ENCODE data around the gene PYGM. TPM values are rescaled to one million over a fixed set of nuclear protein-coding genes. Genes with fewer than 3 reads are reported as not detected.

PYGM gene
- total RNA-seq, 6 donors from 2014 or later = 1.0 to 3.7 (median 1.5) TPM

DNA sequence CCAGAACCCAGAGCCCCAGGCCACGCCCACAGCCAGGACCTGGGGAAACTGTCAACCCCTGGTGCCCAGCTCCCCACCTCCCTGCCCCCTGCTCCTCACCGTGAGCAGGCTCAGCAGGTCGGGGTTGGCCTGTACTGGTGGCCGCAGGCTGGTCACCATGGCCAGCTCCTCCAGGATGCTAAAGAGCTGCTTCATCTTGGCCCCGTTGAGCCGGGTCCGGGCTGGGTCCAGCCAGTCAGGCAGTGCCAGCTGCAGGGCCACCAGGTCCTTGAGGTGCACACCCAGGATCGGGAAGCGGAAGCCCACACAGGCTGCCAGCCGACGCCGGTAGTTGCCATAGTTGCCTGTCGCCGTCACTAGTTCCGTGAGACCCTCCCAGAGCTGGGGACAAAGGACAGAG lies 23.1 kb downstream of the PYGM start:
- H3K4me3 ChIP-seq = no peak overlapping the region

DNA sequence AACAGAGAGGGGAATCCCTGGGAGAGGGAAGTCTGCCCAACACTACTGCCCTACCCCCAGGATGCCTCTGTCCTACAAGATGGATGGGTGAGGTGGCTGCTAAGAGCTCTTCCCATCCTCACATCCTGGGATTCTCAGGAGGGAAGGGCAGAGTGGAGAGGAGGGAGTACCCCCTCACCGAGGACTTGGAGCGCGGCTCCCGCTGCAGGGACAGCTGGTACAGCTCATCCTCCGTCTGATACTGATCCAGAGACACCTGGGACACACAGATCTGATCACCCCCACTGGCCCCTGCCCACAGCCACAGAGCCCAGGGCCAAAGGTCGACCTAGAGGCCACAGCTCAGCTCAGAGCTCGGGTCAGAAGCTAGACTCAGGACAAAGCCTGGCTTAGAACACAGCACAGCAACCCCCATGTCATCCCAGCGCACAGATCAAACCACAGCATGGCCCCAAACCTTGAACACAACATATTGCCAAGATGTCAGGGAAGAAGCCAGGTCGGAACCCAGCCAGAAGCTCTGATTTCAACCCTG lies 24.0 kb downstream of the PYGM start:
- DNase-seq (peak in 1 of 2 donors; percentile 45), ATAC-seq (ENCODE audit: low FRiP score in 2 of 2) (peak; percentile 7 to 9)
- H3K9me3 ChIP-seq = no peaks in the 10 kb centered on the region
- no peaks in the 10 kb centered on the region for H3K27me3 ChIP-seq
- no peak overlapping the region for H3K4me3 ChIP-seq
- H3K36me3 ChIP-seq = peaks cover 0 to 57% (median 34%) of the 10 kb centered on the region in 4 donors
- no peak overlapping the region for H3K27ac ChIP-seq
- WGBS, 2 donors = 81 to 92% methylated on average over 7 to 9 of the region's 9 CpGs
- H3K4me1 ChIP-seq = peaks cover 0 to 3% (median 0%) of the 10 kb centered on the region in 4 donors
- no peak for TF ChIP-seq POLR2AphosphoS5 (IDR thresholded peaks at IDR 0.05)
- TF ChIP-seq, protein P1, sequence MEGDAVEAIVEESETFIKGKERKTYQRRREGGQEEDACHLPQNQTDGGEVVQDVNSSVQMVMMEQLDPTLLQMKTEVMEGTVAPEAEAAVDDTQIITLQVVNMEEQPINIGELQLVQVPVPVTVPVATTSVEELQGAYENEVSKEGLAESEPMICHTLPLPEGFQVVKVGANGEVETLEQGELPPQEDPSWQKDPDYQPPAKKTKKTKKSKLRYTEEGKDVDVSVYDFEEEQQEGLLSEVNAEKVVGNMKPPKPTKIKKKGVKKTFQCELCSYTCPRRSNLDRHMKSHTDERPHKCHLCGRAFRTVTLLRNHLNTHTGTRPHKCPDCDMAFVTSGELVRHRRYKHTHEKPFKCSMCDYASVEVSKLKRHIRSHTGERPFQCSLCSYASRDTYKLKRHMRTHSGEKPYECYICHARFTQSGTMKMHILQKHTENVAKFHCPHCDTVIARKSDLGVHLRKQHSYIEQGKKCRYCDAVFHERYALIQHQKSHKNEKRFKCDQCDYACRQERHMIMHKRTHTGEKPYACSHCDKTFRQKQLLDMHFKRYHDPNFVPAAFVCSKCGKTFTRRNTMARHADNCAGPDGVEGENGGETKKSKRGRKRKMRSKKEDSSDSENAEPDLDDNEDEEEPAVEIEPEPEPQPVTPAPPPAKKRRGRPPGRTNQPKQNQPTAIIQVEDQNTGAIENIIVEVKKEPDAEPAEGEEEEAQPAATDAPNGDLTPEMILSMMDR (IDR thresholded peaks at IDR 0.05) = no peak
- no peak for TF ChIP-seq EP300 (IDR thresholded peaks at IDR 0.05)
- TF ChIP-seq POLR2A (IDR thresholded peaks at IDR 0.05) = no peak

More for the DNA sequence above, 23.1 kb downstream of the PYGM start:
- Histone ChIP-seq H3K4me1 (peaks cover 0 to 10% (median 3%) of the 10 kb centered on the region in 4 donors), H3K9me3 (no peaks in the 10 kb centered on the region), H3K36me3 (peaks cover 0 to 52% (median 33%) of the 10 kb centered on the region in 4 donors), H3K27ac (no peak overlapping the region), H3K27me3 (no peaks in the 10 kb centered on the region)
- ATAC-seq (ENCODE audit: low FRiP score in 2 of 2) (no peak), DNase-seq (peak in 1 of 2 donors; percentile 59)
- no peak for TF ChIP-seq POLR2AphosphoS5 (IDR thresholded peaks at IDR 0.05)
- no peak for TF ChIP-seq EP300 (IDR thresholded peaks at IDR 0.05)
- TF ChIP-seq, protein P1 (IDR thresholded peaks at IDR 0.05) = no peak
- no peak for TF ChIP-seq POLR2A (IDR thresholded peaks at IDR 0.05)
- WGBS, 2 donors = 95% methylated on average over 15 of the region's 15 CpGs; no CpG with 5 or more reads in 1 of the 2 donors

DNA sequence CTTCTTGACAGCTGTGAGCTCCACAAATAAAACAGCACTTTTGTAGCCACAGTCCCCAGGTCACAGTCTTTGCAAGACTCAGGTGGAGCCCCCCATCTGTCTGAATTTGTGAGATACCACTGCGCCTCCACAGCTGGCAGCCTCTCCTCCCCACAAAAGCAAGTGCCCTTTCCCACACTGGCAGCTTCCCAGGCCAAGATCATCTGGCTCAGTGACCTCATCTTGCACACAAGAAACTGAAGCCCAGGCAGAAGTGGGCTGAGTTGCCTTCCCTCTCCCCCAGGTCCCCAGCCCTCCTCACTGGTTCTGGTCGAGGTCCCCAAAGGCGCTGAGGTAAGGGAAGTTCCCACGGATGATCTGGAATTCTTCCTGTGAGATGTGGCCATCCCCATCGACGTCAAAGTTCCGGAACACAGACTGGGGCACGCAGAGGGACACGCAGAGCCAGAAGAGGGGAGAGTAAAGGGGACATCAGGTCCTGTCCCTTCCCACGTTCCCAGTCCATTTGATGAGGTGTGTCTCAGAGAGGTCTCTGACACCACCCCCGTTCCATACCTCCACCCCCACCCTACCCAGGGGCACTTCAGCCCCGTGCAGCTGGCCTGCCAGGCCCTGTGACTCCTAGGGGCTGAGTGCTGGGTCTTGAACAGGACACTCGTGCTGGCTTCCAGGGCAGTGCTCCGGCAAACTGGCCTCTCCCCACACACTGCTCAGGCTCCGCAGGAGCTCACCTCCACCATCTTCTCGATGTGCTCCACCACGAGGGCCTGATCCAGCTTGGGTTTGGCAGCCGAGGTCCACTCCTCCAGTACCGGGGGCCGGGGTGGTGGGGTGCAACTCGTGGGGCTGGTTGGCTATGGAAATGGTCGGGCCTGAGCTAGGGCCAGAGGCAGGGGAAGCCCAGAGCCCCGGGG lies 24.7 kb downstream of the PYGM start:
- Histone ChIP-seq H3K27ac (no peak overlapping the region), H3K4me1 (no peaks in the 10 kb centered on the region), H3K36me3 (peaks cover 0 to 64% (median 33%) of the 10 kb centered on the region in 4 donors), H3K27me3 (no peaks in the 10 kb centered on the region), H3K9me3 (no peaks in the 10 kb centered on the region), H3K4me3 (no peak overlapping the region)
- ATAC-seq (ENCODE audit: low FRiP score in 2 of 2) = peak; percentile 11 to 23
- peak in 1 of 2 donors; percentile 56 for DNase-seq
- 85% methylated on average over 8 to 23 of the region's 23 CpGs for WGBS, 2 donors
- TF ChIP-seq POLR2AphosphoS5 (IDR thresholded peaks at IDR 0.05) = no peak
- TF ChIP-seq EP300 (IDR thresholded peaks at IDR 0.05) = no peak
- TF ChIP-seq, protein P1 (IDR thresholded peaks at IDR 0.05) = no peak
- TF ChIP-seq POLR2A (IDR thresholded peaks at IDR 0.05) = no peak

DNA sequence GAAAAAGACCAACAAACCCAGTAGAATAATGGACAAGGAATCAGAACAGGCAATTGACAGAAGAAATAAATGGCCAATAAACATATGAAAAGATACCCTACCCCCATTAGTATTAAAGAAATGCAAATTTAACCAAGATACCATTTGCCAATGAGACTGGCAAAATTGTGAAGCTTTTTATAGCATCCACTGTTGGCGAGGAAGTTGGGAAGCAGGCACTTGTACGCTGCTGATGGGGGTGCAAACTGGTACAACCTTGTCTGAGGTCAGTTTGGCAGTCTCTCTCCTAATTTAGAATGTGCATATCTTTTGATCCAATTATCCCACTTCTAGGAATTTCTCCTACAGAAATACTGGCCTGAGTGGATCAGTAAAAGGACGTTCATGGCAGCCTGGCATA lies 28.2 kb downstream of the PYGM start:
- ATAC-seq (ENCODE audit: low FRiP score in 2 of 2) (no peak), DNase-seq (no peak)
- H3K4me1 ChIP-seq = peaks cover 0 to under 1% (median 0%) of the 10 kb centered on the region in 4 donors
- WGBS, 2 donors = 90 to 92% methylated on average over 3 of the region's 3 CpGs
- no peaks in the 10 kb centered on the region for H3K27me3 ChIP-seq
- no peaks in the 10 kb centered on the region for H3K9me3 ChIP-seq
- H3K27ac ChIP-seq = no peak overlapping the region
- TF ChIP-seq POLR2A (IDR thresholded peaks at IDR 0.05) (no peak), POLR2AphosphoS5 (IDR thresholded peaks at IDR 0.05) (no peak), EP300 (IDR thresholded peaks at IDR 0.05) (no peak)
- TF ChIP-seq, protein P1 (IDR thresholded peaks at IDR 0.05) = no peak
- H3K36me3 ChIP-seq = peaks cover 0 to 63% (median 23%) of the 10 kb centered on the region in 4 donors
- H3K4me3 ChIP-seq = no peak overlapping the region
